ENCODE data around the gene DRD2. TPM values are rescaled to one million over a fixed set of nuclear protein-coding genes. Genes with fewer than 3 reads are reported as not detected.

The DRD2 gene
- total and polyA plus RNA-seq, 2 of the 13 experiments (the other 11 are each of a cell fraction or from before 2014, with no cell fraction given) = not detected

- H3K4me2 ChIP-seq (ENCODE audit: low read depth, low read length) = no peak overlapping the region
- no peak for FAIRE-seq
- H3K27ac ChIP-seq (ENCODE audit: extremely low read length, insufficient read depth, low read length) = no peak overlapping the region
- H2AFZ ChIP-seq (ENCODE audit: low read length) = no peak overlapping the region
- H3K27me3 ChIP-seq (ENCODE audit: control insufficient read depth in 1 of 2, insufficient read depth in 2 of 2, low read length in 2 of 2) = peaks cover 0 to 3% of the 10 kb centered on the region in 2 experiments; a peak in 1 of 5 replicates
- no TSS peak for BruUV-seq (replicated peaks)
- 19% methylated on average over 4 of the region's 4 CpGs for WGBS (ENCODE audit: low lambda C conversion rate)
- H3K36me3 ChIP-seq (replicated peaks in 1 of 2; ENCODE audit: control insufficient read depth in 1 of 2, insufficient read depth in 2 of 2, low read length in 2 of 2) = no peaks in the 10 kb centered on the region
- ChIA-PET CTCF (ENCODE audit: low intra/inter-chr PET ratio, low total read pairs) (no interaction called here), POLR2A (no interaction called here)
- no peaks in the 10 kb centered on the region for H3K4me1 ChIP-seq (ENCODE audit: insufficient read depth, low read length)
- ATAC-seq = no peak
- H3K9me3 ChIP-seq (ENCODE audit: low read length) = no peaks in the 10 kb centered on the region
- no peaks in the 10 kb centered on the region for H4K20me1 ChIP-seq (ENCODE audit: insufficient read depth, low read length)
- H3K9ac ChIP-seq (ENCODE audit: insufficient read depth, low read depth, low read length) = no peak overlapping the region
- intact Hi-C loops (cut with micrococcal nuclease; ENCODE audit: unreplicated experiment) (no loop called here), in situ Hi-C loops (cut with HindIII; ENCODE audit: extremely low pct_ligation_motif_present, low pct_unique_long_range_greater_than_20kb) (no loop called here)
- DNase-seq (ENCODE audit: low spot score) = no peak
- no peaks in the 10 kb centered on the region for H3K79me2 ChIP-seq (ENCODE audit: insufficient read depth, low read length)
- no peak overlapping the region for H3K4me3 ChIP-seq (replicated peaks in 1 of 3; ENCODE audit: insufficient read depth in 1 of 3, low read depth in 2 of 3, low read length in 3 of 3)
- no peak for TF ChIP-seq ZNF556 (CRISPR knock-in tag; IDR thresholded peaks at IDR 0.05; ENCODE audit: borderline replicate concordance)
- no peak for TF ChIP-seq BRF2 (CRISPR knock-in tag; IDR thresholded peaks at IDR 0.05)
- no peak for TF ChIP-seq ZNF33B (CRISPR knock-in tag; IDR thresholded peaks at IDR 0.05)
- TF ChIP-seq FOXA3 (CRISPR knock-in tag; IDR thresholded peaks at IDR 0.05) = no peak
- TF ChIP-seq SRF (IDR thresholded peaks at IDR 0.05; ENCODE audit: low read depth, low read length) = no peak
- TF ChIP-seq KDM6A (CRISPR knock-in tag; IDR thresholded peaks at IDR 0.05; ENCODE audit: low read depth) = no peak
- no peak for TF ChIP-seq ETV5 (CRISPR knock-in tag; IDR thresholded peaks at IDR 0.05; ENCODE audit: borderline replicate concordance)
- no peak for TF ChIP-seq SIX4 (CRISPR knock-in tag; IDR thresholded peaks at IDR 0.05)
- no peak for TF ChIP-seq ARID4A (CRISPR knock-in tag; IDR thresholded peaks at IDR 0.05; ENCODE audit: borderline replicate concordance)
- TF ChIP-seq AGO2 (optimal IDR thresholded peaks at IDR 0.05; ENCODE audit: low read depth, low read length) = no peak
- no peak for TF ChIP-seq ZNF160 (CRISPR knock-in tag; IDR thresholded peaks at IDR 0.05)
- no peak for TF ChIP-seq PHF8 (CRISPR knock-in tag; IDR thresholded peaks at IDR 0.05)
- no peak for TF ChIP-seq SMAD1 (CRISPR knock-in tag; IDR thresholded peaks at IDR 0.05; ENCODE audit: borderline replicate concordance, low read depth)
- no peak for TF ChIP-seq SKIL (CRISPR knock-in tag; IDR thresholded peaks at IDR 0.05; ENCODE audit: borderline replicate concordance)
- no peak for TF ChIP-seq ATF7-NPFF (CRISPR knock-in tag; IDR thresholded peaks at IDR 0.05; ENCODE audit: low read depth)
- TF ChIP-seq SYNCRIP (IDR thresholded peaks at IDR 0.05; ENCODE audit: insufficient read depth, low read depth, low read length) = no peak
- no peak for TF ChIP-seq ZNF572 (CRISPR knock-in tag; IDR thresholded peaks at IDR 0.05)
Observed at GRCh38 chr11:113497066-113497910, 22.1 kb upstream of the DRD2 start.
